ENCODE results near the gene SPATA33.

SPATA33 gene

GRCh38 chr16:89706518-89707260 is 49.1 kb downstream of the SPATA33 start:
- no peak for TF ChIP-seq CTCF (IDR thresholded peaks at IDR 0.05)
- no peak for DNase-seq
- H3K27ac ChIP-seq, result no peak overlapping the region
- intact Hi-C loops (cut with DNase I; ENCODE audit: low total_unique reads), result loop anchor here (2.0 kb wide), 1 partner anchor 86 kb away; no protein-coding TSS in a partner anchor
- peaks cover 0 to 15% (median 11%) of the 10 kb centered on the region in 4 donors for H3K4me1 ChIP-seq
- H3K27me3 ChIP-seq, result peaks cover 0 to 26% of the 10 kb centered on the region in 2 donors
- H3K36me3 ChIP-seq, result no peaks in the 10 kb centered on the region
- no peaks in the 10 kb centered on the region for H3K9me3 ChIP-seq
- H3K4me3 ChIP-seq, result no peak overlapping the region

GRCh38 chr16:89707695-89708094 is 50.1 kb downstream of the SPATA33 start:
- DNase-seq, result no peak
- TF ChIP-seq CTCF (IDR thresholded peaks at IDR 0.05), result no peak
- Histone ChIP-seq H3K9me3 (no peaks in the 10 kb centered on the region), H3K4me1 (peaks cover 0 to 17% (median 8%) of the 10 kb centered on the region in 4 donors), H3K27ac (no peak overlapping the region), H3K36me3 (no peaks in the 10 kb centered on the region), H3K4me3 (no peak overlapping the region), H3K27me3 (peaks cover 0 to 34% of the 10 kb centered on the region in 2 donors)
- intact Hi-C loops (cut with DNase I; ENCODE audit: low total_unique reads), result loop anchor here (2.0 kb wide), 1 partner anchor 85 kb away; no protein-coding TSS in a partner anchor

GRCh38 chr16:89708481-89708931 is 50.9 kb downstream of the SPATA33 start:
- DNase-seq, result no peak
- H3K4me3 ChIP-seq, result no peak overlapping the region
- intact Hi-C loops (cut with DNase I; ENCODE audit: low total_unique reads), result no loop called here

GRCh38 chr16:89709166-89709565 is 51.5 kb downstream of the SPATA33 start:
- Histone ChIP-seq H3K27me3 (peaks cover 0 to 32% of the 10 kb centered on the region in 2 donors), H3K27ac (no peak overlapping the region), H3K4me1 (peaks cover 0 to 17% (median 8%) of the 10 kb centered on the region in 4 donors), H3K9me3 (no peaks in the 10 kb centered on the region), H3K4me3 (no peak overlapping the region), H3K36me3 (no peaks in the 10 kb centered on the region)
- DNase-seq, result no peak
- TF ChIP-seq CTCF (IDR thresholded peaks at IDR 0.05), result no peak
- intact Hi-C loops (cut with DNase I; ENCODE audit: low total_unique reads), result no loop called here

More at GRCh38 chr16:89708481-89708931, 50.9 kb downstream of the SPATA33 start:
- Histone ChIP-seq H3K9me3 (no peaks in the 10 kb centered on the region), H3K27me3 (peaks cover 0 to 35% of the 10 kb centered on the region in 2 donors), H3K36me3 (no peaks in the 10 kb centered on the region), H3K4me1 (peaks cover 0 to 17% (median 8%) of the 10 kb centered on the region in 4 donors), H3K27ac (no peak overlapping the region)
- no peak for TF ChIP-seq CTCF (IDR thresholded peaks at IDR 0.05)

GRCh38 chr16:89709716-89710432 is 52.2 kb downstream of the SPATA33 start:
- Histone ChIP-seq H3K4me3 (no peak overlapping the region), H3K27ac (no peak overlapping the region), H3K27me3 (peaks cover 0 to 25% of the 10 kb centered on the region in 2 donors), H3K36me3 (no peaks in the 10 kb centered on the region), H3K9me3 (no peaks in the 10 kb centered on the region), H3K4me1 (peaks cover 0 to 17% (median 8%) of the 10 kb centered on the region in 4 donors)
- intact Hi-C loops (cut with DNase I; ENCODE audit: low total_unique reads), result no loop called here
- TF ChIP-seq CTCF (IDR thresholded peaks at IDR 0.05), result no peak
- no peak for DNase-seq

Data from tibial artery (tissue), 4 donors.